OCI-M1 (cell line): ENCODE data around the gene ATXN2.
A peak's percentile ranks its signal among the peaks of the same experiment; 100 is the strongest.

Experiments used
- DNase-seq: peaks from one replicate; lab custom pipeline; 2025; lab: John Stamatoyannopoulos, UW

The ATXN2 gene

DNA sequence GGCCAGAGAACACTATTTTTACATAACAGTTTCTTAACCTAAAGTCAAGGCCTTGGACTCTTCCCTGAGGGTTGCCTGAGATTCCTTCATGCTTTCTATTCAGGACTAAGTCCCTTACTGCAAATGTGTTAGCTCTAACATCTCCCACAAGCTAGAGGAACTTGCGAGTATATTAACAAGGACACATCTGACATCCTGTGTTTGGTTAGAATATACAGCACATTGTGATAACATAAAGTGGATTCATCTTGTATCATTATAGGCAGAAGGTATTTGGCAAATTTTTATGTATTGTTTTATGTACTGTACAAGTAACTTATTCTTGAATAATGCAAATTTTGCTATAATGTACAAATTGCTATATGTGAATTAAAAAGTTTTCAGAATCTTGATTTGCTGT lies 147.9 kb downstream of the ATXN2 start:
- DNase-seq: peak; percentile 20

DNA sequence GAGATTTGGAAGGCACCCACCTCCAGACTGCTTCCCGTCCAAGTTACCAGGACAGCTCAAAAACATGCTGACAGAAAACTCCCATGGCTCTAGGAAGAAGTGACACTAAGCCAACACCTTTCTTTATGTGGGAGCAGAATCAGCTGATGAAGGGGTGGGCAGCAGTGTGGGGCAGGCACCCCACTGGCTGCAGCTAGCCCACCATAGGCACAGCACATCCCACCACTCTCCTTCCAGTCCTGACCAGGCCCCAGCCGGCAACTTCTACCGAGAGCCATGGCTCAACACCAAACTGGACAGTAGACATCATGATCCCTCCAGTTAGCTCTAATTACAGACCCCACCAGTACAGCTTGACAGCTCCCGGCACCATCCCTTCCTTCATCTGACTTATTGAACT lies 148.4 kb downstream of the ATXN2 start:
- no peak for DNase-seq

DNA sequence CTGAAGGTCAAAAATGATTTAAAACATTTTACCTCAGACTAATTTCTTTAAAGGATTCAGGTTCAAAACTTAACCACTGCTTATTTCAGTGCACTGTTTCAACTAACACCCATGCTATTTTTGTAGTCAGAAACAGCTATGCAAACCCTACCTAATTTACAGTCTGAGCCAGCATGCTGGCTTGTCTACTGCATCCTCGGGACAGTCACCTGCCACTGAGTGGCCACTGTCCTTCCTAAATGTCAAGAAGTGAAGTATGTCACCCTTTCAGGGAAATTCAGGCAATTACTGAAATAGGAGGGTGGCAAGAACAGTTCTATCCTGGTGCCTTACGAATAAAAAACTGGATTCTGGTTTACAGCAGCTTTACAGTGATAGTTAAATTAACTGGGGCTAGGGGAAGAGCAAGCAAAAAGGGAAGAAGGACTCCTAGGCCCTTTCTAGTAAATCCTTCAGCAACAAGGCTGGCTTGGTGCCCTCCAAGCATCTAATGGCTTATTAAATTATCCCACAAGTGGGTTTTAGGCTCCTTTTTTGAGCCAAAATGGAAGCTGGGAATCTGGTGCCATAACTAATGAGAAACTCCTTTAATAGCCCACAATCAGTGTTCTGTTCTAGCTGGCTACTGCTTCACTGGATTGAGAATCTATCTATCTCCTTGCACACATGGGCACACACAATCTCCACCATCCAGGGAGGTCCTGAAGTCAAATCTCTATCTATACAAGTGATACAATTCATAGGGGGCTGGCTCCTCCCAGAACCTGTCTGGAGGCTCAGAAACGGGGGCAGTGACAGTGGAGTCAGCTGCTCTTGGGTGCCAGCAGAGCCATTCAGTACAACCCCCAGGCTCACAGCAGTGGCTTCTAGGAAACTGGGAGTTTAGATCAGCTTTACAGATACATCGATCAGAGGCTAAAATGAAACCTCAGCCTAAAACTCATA lies 150.0 kb downstream of the ATXN2 start:
- DNase-seq: peak; percentile 83

DNA sequence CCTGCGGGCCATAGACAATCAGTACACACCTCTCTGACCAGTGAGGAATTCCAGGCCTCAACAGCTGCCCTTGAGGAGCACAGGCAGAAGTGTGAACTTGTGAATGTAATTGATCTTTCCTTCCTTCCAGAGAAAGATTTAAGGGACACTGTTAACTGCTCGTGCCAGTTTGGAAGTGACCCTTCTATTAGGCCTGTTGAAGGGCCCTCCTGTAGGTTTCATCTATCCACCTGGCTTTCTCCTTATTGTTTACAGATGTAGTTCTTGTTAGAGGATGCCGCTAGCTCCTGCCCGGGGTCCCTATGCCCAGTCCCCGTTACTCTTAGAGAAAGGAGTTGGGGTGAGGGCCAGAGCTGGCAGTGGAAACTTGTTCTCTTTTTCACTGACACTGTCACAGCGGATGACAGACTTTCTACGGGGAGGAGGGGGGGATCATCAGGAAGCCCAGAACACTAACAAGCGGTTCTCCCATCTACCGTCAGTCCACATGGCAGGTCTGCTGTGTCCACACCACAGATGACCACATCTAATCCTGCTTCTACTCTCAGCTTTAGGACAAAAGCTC lies 150.8 kb downstream of the ATXN2 start:
- no peak for DNase-seq

DNA sequence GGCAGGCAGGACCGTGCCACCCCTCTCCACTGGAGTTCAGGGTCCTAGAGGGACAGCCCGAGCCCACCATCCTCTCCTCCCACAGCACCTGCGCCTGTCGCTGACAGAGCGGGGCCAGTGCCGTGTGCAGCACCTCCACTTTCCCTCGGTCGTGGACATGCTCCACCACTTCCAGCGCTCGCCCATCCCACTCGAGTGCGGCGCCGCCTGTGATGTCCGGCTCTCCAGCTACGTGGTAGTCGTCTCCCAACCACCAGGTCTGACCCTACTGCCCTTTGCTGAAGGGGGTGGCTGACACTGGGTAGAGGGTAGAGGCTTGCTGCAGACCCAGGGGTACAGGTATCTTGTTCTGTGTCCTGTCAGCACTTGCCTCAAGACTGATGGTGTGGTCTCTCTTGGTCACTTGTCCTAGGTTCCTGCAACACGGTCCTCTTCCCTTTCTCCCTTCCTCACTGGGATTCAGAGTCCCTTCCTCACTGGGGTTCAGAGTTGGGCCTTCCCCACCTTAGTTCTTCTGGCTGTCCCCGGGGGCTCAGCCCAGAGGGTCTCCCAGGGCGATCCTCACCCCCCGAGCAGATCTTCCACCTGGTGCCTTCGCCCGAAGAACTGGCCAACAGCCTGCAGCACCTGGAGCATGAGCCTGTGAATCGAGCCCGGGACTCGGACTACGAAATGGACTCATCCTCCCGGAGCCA lies 151.4 kb downstream of the ATXN2 start:
- no peak for DNase-seq

DNA sequence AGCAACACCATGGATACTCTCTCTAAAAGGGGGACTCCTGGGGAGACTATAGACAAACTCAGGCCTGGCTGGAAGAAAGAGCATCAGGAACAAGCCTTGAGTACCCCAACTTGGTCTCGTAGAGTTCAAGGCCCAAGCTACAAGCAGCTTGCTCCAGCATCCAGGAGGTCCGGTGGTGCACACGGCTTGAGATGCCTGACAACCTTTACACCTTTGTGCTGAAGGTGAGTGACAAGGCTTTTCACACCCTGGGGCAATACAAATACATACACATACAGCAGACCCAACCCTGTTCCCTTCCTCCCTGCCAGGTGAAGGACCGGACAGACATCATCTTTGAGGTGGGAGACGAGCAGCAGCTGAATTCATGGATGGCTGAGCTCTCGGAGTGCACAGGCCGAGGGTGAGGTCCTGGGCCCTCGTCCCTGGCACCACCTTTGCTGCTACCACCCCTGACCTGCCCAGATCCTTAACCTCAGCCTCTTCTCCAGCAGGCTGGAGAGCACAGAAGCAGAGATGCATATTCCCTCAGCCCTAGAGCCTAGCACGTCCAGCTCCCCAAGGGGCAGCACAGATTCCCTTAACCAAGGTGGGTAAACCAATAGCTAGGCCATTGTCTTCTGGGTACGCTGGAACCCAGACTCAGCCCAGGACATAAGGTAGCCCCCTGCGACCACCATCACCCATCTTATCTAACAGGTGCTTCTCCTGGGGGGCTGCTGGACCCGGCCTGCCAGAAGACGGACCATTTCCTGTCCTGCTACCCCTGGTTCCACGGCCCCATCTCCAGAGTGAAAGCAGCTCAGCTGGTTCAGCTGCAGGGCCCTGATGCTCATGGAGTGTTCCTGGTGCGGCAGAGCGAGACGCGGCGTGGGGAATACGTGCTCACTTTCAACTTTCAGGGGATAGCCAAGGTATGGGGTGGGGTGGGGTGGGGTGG lies 152.2 kb downstream of the ATXN2 start:
- DNase-seq: no peak

DNA sequence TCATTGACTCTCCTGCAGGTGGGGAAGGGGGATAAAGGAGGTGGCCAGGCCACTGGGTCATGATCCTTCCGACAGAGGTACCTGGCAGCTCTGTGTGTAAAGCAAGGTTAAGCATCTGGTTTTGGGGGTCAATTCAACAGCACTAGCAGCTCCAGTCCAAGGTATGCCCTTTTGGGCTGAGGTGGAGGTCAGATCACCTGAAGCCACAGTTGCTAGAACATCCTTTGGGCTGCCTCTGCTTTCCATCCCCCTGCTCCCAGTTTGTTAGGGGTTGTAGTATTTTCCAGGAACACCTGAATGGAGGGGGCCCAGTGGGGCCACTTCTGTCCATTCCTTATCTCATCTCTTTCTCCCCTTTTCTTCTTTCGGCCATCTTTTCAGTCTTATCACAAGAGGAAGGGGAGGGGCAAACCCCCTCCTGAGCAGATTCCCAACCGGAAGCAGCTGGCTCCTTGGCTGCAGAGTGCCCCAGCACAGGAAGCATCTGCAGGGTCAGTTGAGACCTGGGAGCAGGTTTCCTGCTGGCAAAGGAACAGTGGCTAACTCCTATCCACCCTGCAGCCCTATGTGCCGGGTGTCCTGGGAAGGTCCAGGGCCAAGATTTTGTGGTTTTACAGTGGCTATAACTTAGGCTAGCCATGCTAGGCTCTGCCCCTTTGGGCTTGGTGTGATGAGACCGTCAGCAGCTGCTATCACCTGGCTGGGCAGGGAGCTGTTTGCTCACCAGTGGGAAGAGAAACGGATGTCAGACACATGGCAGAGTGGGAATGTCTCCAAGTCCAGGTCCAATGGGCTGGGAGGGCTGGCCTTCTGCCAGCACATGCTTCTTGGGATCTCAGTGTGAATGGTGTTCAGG lies 153.2 kb downstream of the ATXN2 start:
- no peak for DNase-seq

DNA sequence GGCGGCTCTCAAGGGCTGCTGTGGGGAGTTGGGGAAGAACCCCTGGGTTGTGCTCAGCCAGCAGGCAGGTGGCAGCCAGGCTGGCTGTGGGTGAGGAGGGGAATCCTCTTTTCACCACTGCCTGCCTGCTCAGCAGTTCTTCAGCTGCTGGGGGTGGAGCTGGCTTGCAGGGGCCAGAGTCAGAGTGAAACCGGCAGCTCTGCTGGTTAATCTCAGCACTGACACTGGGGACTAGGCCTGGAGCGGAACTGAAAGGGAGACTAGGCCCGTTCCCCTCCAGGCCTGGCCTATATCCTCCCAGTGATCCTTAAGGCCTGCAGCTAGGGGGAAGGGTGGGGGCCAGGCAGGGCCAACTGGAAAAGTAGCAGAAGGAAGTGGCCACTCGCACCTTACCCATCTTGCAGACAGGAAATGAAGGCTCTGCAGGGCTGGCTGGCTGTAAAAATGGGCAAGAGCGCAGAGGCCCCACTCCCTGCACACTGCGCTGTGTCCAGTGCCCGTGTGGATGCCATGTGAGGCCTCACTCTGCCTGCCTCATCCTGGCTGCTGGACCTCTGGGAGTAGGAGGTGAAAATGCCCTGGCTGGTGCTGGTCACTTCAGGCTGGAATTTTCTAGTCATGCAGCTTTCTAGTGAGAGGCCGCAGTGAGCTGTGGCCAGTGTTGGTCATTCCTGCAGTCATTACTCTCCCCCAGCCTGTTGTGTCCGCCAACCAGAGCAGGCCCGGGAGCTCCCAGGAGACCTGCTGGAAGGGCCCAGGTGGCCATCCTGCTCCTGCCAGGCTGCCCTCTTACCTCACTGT lies 154.0 kb downstream of the ATXN2 start:
- DNase-seq: no peak

DNA sequence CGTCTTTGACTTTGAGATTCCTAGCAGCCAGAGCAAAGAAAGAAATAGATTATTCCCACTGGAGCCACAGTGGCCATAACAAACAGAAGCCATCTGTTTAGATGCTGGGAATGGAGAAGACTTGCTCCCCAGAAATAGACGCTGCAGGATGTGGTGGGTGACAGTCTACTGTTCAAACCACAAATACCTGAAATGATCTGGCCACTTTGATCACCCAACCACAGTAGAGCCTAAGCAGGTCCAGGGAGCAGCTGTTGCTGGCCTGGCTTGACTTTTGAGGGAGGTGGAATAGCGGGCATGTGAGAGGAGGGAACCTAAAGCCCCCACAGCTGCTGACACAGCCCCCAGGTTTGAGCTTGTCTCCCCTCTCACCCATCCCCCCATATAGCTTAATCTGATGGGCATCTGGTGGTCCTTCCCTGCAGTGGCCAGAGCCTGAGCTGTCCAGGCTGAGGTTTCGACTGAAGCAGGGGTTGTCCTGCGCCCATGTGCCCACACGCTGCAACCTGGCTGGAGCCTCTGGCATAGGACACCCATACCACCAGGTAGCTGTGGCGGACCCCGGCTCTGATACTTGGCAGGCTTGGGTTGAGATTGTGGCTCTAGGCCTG lies 154.7 kb downstream of the ATXN2 start:
- no peak for DNase-seq

DNA sequence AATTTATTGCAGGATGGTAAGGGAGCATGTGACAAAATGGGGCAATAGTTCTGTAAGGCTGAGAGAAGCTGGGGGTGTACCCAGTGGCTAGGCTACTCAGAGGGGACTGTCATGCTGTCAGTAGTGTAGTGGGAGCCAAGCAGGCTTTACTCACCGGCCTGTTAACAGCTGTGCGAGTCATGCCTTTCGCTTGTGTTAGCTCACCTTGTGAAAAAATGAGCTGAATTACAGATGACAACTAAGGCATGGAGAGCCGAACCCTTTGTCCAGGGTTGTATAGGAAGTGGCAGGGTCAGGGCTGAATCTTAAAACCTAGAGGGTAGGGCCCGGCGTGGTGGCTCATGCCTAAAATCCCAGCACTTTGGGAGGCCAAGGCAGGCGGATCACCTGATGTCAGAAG lies 155.5 kb downstream of the ATXN2 start:
- DNase-seq: no peak

DNA sequence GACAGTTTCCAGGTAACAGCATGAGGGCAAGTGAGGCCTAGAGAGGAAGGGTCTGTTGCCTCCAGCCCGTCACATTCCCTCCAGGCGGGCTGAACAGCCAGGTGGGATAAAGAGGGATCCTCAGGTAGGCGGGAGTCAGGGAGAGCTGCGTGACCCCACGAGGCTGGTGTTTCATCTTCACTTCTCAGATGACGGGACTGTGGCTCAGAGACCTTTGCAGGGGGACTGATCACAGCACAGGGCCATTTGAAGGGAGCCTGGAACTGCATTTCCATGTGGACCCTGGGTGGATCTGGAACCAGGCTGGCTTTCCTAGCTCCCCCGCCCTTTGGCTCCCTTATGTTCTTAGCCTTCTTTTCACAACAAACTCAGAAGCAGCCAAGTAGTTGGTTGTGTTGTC lies 156.0 kb downstream of the ATXN2 start:
- no peak for DNase-seq

DNA sequence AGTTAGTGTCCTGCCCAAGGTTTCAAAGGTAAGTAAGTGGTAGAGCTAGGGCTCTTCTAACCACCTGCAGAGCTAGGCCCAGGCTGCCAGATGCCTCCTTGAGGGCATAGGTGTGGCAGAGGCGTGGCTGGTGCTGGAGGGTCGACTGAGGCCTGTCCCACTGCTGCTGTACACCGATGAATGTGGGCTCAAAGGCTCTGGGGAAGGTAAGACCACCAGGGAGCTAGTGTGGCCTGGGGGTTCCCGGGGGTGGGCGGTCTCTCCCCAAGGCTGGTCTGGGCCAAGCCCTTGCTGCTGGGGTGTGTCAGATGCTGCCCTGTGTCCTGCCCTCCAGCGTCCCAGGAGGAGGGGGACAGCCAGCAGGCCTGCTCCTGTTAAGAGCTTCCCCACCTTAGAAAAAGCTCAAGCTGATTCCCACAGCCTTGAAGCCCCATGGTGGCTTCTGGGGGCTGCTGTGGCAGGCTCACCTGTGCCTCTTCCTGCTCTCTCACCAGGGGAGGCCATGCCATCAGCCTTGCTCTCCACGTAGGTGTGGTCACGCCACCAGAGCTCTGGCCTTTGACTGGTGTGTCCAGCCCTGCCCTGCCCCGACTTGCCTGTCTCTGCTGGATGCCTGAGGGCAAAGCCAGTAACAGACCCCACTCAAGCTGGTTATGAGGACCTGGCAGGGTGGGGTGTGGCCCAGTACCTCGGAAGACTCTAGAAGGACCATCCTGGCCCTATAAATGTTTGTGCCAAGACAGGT lies 156.6 kb downstream of the ATXN2 start:
- DNase-seq: no peak

DNA sequence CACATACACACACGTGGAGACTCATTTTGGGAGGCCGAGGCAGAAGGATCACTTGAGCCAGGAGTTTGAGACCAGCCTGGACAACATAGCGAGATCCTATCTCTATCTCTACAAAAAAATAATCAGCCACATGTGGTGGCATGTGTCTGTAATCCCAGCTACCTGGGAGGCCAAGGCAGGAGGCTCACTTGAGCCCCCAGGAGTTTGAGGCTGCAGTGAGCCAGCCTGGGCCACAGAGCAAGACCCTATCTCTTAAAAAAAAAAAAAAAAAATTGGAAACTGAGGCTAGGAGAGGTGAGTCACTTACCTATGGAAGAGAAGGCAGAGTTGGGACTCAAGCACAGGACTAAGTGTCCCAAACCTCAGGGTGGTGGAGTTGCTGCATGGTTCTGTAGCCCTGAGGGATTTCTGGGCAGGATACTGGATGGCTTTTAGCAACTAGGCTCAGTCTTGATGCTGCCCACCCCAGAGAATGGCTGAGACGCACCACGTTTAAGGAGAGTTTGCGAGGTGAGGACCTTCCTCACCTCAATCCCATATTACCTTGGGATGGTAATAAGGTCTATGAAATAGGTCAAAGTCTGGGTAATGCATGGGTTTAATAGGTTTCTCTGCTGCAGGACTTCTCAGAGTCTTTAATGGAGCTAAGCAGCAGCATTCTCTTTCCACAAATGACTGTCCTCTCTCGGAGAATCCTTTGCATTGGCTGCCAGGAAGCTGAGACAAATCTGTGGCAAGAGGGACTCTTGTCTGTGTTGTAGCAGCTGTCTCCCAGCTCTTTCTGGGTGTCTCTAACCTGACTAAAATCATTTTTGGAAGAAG lies 157.8 kb downstream of the ATXN2 start:
- no peak for DNase-seq

DNA sequence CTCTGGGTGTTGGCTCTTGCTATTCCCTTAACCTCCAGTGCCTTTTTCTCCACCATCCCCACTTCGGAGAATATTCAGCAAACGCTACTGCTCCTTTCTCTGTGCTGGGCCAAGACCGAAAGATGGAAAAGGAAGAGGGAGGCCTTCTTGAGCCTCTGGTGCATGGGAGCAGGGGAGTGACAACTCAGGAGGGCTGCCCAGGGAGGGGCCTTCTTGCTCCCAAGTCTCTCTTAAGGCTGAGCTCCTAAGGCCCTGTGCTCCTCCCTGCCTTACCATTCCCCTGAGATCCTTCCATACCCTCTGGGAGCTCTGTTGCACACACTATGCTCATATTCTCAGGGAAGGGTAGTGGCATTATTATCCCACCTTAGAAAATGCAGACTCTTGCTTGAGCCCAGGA lies 158.5 kb downstream of the ATXN2 start:
- DNase-seq: no peak

DNA sequence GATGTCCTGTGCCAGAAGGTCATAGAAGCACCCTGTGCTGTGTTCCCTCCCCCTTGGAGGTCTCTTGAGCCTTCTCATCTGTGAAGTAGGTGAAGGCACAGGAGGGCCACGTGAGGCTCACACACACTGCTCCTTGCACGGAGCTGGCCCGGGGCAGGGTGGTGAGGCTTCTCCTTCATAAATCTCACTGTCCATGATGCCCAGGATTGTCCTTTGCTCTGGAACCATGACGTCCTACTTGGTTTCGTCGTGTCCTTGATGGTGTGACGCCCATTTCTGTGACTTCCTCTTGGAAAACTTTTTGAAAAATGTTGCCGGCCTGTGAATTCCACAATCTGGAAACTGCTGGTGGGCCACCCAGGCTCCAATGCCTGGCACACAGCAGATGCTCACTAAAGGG lies 159.0 kb downstream of the ATXN2 start:
- no peak for DNase-seq

DNA sequence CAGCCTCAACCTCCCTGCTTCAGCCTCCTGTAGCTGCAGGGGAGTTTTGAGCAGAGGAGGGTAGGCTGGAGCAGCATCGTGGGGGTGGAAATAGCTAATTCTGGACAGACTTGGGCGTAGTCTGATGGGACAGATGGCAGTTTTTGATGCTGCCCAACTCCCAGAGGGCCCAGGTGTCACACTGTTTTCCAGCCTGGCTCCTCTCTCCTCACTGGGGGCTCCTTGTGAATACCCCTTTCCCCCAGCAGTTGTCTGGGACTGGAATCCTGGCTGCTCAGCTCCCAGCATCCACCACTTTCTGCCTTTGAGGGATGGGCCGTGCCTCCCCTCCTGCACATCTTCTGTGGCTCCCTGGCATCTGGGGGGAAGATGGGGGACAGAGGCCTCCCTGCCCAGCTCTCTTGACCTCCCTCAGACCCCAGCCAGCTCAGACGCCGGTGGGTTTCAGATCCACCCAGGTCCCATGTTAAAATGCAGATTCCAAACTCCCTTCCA lies 159.4 kb downstream of the ATXN2 start:
- DNase-seq: no peak

DNA sequence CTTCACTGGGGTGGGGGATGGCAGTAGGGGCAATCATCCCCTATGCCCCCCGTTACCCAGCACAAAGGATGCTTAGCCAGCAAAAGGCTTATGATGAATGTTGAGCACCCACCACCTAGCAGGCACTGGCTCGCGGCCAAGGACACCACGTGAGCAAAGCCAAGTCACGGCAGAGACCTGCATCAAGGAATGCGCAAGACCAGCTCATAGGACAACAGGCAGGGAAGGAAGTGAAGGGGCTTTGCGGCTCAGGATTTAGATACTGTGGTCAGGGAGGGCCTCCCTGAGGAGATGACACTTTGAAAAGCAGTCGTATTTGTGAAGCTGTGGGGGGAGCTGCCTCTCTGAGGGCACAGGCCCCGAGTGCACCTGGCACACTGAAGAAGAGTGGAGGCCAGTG lies 160.6 kb downstream of the ATXN2 start:
- DNase-seq: peak; percentile 58
